Left hindlimb (tissue), 1 donor: Measurements from ENCODE around the gene PLEKHG4B.

Experiments used
- DNase-seq: peaks from one replicate; pipeline ENCODE4 v3.0.0-alpha.2; 2018

PLEKHG4B gene

DNA sequence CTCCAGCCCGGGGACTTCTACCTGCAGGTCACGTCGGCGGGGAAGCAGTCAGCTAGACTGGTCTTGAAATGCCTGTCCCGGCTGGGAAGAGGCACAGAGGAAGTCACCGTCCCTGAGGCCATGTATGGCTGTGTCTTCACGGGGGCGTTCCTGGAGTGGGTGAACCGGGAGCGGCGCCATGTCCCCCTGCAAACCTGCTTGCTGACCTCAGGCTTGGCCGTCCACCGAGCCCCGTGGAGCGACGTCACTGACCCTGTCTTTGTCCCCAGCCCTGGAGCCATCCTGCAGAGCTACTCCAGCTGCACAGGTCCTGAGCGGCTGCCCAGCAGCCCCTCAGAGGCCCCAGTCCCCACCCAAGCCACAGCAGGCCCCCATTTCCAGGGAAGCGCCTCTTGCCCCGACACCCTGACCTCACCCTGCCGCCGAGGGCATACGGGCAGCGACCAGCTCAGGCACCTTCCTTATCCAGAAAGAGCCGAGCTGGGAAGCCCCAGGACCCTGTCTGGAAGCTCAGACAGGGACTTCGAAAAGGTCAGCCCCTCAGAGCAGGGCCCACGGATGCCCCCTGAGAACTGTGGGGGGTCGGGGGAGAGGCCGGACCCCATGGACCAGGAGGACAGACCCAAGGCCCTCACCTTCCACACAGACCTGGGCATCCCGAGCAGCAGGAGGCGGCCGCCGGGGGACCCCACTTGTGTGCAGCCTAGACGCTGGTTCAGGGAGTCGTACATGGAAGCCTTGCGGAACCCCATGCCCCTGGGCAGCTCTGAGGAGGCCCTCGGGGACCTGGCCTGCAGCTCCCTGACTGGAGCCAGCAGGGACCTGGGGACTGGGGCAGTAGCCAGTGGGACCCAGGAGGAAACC, 47.8 kb downstream of the PLEKHG4B start:
- no peak for DNase-seq

DNA sequence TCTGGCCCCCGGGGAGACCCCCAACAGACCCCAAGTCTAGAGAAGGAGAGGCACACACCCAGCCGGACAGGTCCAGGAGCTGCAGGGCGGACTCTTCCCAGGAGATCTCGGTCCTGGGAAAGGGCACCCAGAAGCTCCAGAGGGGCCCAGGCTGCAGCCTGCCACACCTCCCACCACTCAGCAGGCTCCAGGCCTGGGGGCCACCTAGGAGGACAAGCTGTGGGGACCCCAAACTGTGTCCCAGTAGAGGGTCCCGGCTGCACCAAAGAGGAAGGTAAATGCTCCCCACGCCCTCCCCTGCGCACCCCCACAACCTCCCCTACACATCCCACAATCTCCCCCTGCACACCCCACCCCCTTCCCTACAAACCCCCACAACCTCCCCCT, 48.5 kb downstream of the PLEKHG4B start:
- DNase-seq, result no peak

DNA sequence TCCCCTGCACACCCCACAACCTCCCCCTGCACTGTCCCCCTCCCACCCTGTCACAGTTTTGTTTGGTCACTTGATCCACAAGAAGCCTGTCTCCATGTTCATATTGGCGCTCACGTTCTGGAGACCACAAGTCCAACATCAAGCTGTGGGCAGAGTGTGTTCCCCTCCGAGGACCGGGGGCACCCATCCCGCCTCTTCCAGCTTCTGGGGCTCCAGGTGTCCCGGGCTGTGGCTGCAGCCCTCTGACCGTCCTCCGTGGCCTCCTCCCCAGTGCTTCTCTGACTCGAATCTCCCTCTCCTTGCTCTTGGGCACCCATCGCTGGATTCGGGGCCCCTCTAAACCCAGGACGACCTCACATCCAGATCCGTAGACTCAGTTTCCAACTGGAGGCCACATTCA, 49.2 kb downstream of the PLEKHG4B start:
- no peak for DNase-seq

DNA sequence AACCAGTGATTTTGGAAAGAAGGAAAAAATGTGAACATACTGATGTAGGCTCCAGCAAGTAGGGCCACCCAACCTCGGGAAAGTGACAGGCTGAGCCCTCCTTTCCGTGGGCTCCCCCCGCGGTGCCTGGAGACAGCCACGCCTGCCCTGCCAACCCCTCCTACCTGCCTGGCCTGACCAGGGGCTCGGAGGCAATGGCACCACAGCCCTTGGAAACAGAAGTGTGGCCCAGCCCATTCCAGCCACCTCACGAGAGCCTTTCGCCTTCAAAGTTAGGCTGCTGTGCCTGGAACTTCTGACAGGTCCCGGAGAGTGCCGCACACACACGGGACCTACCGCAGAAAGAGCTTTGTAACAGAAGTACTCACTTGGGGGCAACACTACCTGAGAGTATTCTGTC, 49.8 kb downstream of the PLEKHG4B start:
- no peak for DNase-seq

DNA sequence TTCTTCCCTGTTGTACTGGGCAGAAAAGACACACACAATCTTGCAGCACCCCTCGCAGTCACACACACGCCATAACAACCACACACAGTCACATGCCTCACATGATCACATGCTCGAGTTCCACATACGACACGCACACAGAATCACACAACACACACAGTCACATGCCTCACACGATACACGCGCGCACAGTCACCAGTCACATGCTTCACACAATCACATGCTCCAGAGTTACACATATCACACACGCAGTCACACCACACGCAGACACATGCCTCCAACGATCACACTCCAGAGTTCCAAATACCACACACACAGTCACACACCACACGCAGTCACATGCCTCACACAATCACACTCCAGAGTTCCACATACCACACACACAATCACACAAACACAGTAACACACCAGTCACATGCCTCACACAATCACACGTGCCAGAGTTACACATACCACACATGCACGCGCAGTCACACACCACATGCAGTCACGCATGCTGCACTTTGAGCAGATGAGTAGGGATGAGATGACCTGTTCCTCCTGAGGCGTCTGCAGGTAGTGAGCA, 50.4 kb downstream of the PLEKHG4B start:
- DNase-seq, result no peak

DNA sequence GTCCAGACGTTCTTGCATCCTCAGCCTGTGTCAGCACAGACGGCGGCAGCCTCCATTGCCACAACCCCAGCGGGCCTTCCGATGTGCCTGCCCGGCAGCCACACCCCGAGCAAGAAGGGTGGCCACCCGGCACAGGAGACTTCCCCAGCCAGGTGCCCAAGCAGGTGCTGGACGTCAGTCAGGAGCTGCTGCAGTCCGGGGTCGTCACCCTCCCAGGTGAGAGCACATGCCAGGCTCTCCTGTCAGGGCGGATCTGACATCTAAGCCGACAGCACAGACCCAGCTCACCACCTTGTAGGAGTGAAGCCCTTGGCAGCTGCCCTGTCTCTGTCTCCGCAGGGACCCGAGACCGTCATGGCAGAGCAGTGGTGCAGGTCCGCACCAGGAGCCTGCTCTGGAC, 51.1 kb downstream of the PLEKHG4B start:
- DNase-seq, result no peak

DNA sequence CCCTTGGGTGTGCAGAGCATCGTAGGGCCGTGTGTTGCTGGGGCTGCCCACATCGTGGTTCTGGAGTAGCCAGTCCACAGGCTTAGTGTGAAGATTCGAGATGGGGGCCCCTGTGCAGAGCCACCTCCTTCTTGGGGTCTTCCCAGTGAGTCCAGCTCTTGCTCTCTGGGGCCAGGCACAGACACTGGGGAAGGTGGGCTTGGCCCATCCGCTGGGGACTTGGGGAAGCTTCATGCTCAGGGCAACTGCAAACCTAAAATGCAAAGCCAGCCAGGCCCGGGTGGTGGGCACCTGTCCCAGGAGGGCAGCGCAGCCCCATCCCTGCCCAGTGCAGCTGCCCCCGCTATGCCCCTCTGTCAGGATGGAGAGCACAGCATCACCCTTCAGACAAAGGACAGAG, 53.0 kb downstream of the PLEKHG4B start:
- DNase-seq, result no peak

DNA sequence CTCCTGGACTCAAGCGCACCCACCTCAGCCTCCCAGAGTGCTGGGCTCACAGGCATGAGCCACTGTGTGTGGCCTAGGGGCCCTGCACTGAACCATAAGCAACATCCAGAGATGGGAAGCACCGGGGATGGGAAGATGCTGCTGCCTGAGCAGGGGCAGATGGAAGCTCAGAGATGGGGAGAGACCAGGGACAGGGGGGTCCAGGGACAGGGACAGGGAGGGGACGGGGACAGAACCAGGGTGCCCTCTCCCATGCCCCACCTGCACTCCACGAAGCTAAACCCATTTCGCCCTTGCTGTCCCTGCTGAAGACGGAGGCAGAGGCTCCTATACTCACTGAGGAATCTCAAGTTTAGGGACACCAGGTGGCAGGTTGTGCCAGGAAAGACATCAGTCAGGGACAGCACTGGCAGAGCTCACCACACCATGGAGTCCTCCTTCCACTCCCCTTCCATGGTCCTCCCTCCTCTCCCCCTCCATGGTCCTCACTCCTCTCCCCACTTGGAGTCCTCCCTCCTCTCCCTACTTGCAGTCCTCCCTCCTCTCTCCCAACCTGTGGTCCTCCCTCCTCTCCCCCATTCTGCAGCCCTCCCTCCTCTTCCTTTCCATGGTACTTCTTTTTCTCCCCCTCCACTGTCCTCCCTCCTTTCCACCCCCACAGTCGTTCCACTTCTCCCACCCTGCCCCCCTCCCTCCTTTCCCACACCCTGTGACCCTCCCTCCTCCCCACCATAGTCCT, 53.8 kb downstream of the PLEKHG4B start:
- no peak for DNase-seq

DNA sequence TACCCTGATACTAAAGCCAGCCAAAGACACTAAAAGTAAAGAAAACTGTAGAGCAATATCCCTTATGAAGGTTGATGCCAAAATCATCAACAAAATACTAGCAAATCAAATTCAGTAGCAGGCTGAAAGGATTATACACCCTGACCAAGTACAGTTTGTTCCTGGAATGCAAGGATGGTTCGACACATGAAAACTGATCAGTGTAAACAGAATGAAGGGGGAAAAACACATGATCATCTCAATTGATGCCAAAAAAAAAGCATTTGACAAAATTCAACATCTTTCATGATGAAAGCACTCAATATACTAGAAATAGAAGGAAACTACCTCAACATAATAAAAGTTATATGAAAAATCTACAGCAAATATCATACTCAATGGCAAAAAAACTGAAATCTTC, 55.8 kb downstream of the PLEKHG4B start:
- no peak for DNase-seq

DNA sequence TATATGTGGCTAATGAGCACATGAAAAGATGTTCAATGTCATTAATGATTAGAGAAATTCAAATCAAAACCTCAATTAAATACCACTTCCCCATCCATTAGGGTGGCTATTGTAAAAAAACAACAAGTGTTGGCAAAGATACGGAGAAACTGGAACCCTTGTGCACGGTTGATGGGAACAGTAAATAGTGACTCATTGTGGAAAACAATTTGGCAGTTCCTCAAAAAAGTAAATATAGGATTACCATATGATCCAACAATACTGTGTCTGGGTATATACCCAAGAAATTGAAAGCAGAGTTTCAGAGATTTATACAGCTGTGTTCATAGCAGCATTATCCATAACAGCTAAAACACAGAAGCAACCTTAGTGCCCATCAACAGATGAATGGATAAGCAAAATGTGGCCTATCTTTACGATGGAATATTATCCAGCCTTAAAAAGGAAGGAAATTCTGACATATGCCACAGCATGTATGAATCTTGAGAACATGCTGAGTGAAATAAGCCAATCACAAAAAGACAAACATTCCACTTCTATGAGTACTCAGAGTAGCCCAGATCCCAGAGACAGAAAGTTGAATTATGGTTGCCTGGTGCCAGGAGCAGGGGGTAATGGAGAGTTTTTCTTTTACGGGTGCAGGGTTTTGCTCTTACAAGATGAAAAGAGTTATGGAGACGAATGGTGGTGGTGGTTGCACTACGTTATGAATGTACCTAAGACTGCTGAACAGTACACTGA, 57.9 kb downstream of the PLEKHG4B start:
- no peak for DNase-seq

DNA sequence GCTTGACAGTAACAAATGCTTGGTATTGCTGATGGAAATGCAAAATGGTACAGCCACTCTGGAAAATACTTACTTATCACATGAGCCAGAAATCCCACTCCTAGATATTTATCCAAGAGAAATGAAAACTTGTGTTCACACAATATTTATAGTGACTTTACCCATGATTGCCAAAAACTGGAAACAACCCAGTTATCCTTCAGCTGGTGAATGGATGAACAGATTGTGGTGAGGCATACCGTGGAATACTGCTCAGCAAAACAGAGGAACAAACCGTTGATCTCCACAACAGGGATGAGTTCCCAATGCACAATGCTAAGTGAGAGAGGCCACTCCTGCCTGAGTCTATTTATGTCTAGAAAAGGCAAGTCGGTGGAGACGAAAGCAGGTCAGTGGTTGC, 58.8 kb downstream of the PLEKHG4B start:
- DNase-seq, result no peak

DNA sequence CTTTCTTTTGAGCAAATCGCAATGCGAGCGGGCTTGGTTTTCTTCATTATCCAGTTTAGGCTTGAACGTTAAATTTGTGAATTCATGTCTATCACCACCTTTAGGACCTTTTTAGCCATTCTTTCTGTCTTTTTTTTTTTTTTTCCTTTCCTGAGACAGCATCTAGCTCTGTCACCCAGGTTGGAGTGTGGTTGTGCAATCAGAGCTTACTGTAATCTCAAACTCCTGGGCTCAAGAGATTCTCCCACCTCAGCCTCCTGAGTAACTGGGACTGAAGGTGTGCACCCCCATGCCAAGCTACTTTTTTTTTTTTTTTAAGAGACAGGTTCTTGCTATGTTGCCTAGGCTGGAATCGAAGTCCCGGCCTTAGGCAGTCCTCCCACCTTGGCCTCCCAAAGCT, 60.1 kb downstream of the PLEKHG4B start:
- no peak for DNase-seq

DNA sequence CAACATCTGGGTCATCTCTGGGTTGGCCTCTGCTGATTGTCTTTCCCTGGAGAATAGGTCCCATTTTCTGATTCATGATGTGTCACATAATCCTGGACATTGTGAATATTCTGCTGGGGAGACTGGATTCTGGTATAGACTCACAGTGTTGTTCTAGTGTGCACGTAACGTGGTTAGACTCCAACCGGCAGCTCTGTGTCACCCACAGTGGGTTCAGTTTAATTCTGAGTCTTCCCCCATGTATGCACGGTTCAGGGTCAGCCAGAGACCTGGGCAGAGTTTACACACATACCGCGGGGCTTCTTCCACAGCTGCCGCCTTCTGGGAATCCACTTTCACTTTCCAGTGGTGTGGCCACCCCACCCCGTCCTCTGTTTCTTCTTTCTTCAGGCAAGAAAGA, 61.3 kb downstream of the PLEKHG4B start:
- DNase-seq, result no peak

DNA sequence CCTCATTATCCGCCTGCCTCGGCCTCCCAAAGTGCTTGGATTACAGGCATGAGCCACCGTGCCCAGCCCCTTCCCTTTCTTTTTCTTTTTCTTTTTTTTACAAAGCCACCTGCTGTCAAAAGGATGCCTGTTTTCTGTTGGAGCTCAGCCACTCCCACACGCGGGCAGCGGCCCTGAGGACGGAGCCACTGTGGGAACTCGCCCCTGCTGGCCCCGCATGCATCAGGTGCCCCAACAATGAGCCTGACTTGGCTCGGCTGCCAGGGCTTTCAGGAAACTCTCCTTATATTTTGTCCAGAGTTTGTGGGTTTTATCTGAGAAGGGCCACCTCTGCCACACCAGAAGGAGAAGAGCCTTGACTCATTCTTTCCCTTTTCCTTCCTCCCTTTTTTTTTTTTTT, 62.3 kb downstream of the PLEKHG4B start:
- DNase-seq, result no peak

DNA sequence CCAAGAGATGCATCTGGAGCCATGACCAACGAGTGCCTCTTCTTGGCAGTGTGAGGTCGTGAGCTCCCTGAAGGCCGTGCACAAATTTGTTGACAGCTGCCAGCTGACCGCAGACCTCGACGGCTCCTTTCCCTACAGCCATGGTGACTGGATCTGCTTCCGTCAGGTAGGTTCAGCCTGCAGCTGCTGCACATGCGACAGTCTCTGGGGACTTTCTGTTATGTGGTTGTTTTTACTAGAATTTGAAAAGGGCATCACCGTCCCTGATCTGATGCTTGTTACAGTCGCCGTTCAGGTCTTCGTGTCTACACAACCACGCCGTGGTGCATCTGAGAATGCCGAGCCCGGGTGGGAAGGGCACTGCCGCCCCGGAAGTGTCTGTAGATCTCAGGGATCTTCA, 62.9 kb downstream of the PLEKHG4B start:
- no peak for DNase-seq

DNA sequence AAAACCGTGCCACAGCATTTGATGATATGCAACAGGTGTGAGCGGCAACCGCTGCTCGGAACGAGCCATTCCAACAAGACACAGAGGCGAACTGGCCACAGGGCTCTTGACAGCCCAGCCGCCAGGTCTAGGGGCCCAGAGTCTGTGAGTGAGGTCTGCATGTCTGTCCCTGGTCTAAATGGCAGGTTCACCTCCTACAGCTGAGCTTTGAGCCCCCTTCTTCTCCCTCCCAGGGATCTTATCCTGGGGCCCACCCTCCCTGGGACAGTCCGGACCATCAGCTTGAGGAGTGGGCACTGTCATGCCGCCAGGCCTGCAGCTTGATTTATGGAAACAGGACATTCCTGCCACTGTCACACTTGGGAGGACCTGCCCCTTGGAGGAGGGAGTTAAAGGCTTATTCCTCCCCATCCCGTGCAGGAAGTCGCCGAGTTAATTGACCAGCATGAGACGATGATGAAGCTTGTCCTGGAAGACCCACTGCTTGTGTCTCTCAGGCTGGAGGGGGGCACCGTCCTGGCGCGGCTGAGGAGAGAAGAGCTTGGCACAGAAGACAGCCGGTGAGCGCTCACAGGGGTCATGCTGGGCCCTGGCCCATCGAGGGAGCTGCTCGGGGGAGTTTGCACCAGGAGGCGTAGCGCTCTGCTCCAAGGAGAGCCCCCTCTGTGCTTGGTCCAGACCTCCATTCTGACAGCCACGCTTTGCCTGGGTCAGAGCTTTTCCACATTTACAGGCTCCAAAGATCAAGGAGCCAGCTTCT, 63.9 kb downstream of the PLEKHG4B start:
- DNase-seq, result no peak

DNA sequence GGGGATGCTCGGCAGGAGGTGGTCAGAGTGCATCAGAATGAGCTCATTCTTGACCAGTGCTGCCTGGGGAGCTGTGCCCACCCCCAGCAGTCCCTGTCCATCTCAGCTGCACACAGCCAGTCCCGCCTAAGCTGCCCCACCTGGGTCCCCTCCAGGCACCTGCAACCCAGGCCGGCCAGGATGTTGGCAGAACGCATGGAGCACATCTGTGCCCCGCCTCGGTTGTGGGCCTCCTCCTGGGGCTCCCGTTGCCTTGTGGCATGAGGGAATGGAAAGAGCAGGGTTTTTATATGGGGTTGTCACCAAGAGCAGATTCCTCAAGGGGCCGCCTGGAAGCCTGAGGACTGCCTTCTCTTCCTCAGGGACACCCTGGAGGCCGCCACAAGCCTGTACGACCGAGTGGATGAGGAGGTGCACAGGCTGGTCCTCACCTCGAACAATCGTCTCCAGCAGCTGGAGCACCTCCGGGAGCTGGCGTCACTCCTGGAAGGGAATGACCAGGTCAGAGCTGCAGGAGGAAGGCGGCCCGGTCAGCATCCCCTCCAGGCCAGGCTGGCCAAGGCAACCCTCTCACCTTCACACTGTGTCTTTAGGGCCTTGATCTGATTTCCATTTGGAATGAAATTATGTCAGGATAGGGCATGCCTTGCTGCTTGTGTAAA, 64.6 kb downstream of the PLEKHG4B start:
- no peak for DNase-seq

DNA sequence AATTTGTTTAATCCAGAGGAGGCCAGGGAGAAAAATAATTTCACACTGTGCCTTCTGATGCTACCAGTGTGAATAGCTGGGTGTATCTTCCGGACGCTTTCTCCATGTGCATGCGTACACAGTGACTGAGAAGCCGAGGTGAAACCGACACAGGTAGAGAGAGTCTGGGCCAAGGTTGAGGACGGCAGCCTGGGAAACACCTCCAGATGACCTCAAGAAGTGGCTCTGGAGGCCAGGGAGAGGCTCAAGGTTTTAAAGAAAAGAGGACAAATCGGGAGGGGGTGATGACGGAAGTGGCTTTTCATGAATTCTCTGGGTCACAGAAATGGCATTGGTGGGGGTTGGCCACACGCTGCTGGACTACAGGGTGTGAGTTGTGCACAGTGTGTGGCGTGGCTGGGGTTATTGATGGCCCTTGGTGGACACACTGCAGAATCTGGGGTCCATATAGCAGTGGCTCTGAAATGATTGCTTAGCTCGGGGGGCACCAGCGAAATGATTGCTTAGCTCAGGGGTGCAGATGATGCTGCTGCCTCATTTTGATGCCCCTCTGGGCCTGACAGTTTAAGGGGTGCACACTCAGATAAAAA, 65.3 kb downstream of the PLEKHG4B start:
- DNase-seq, result no peak

DNA sequence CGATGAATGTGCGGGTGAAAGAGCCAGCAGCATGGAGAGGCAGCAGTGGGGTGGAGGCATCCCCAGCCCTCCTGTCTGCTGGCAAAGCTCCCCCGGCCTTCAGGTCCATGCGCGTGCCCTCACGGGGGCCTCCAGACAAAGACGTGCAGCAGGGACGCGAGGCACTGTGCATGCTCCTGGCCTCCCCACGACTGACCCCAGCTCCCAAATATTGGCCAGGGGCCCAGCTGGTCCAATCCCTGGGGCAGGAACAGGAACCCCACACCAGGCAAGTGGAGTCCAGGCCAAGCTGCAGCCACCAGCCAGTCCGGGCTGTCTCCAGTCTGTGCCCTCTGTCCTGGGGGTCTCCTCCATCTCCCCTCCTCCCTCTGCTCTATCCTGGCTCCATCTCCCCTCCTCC, 65.8 kb downstream of the PLEKHG4B start:
- no peak for DNase-seq

DNA sequence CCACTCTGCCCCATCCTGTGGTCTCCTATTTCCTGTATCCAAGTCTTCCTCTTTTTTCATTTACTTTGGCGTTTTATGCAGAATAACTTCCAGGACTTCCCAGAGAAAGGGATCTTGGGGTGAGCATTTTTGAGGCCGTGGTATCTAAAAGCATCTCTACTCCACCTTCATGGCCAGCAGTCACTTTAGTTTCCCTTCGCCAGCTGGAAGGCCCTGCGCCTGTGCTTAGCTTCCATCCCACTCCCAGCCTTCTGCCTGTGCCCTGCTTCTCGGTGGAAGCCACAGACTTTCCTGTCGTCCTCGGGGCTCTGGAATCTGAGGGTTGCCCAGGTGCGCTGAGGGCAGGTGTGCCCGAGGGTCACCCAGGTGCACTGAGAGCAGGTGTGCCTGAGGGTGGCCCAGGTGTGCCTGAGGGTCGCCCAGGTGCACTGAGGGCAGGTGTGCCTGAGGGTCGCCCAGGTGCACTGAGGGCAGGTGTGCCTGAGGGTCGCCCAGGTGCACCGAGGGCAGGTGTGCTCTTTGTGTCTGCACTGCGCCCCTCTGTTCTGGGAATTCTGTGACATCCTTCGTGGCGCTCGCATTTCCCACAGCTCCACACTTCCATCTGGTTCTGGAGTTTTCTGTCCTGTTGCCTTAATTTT, 67.0 kb downstream of the PLEKHG4B start:
- no peak for DNase-seq
